Lung (tissue), 12 donors: ENCODE measurements around the gene SLC16A10. TPM values are rescaled to one million over a fixed set of nuclear protein-coding genes. Genes with fewer than 3 reads are reported as not detected.
"Not testable (repeated sequence)": the region's sequence is repeated elsewhere in the genome, so short reads cannot be mapped to it uniquely, and the experiment has no call there.

Source experiments
- ATAC-seq: fragments of 200-7000 bp; cut with Tn5 transposase; one replicate; pipeline ENCODE4 v1.9.1; 2020; ENCODE audit warnings: moderate number of reproducible peaks; ENCODE audit not compliant: insufficient read depth, low FRiP score
- DNase-seq, 3 donors: peaks; one replicate each; pipeline ENCODE4 v3.0.0-alpha.2; 2013 to 2017
- H3K27ac ChIP-seq, 2 donors: one replicate each; pipeline ENCODE4 v1.5.1; 2013; ENCODE audit warnings: mild to moderate bottlenecking in 2 of 2, moderate library complexity in 2 of 2, control low read depth in 1 of 2, inconsistent platforms in 1 of 2, low read depth in 1 of 2, low read length in 1 of 2
- H3K27me3 ChIP-seq, 3 donors: one replicate each; pipeline ENCODE4 v1.5.1; 2013; ENCODE audit warnings: low read length in 2 of 3; ENCODE audit not compliant: control insufficient read depth in 3 of 3, insufficient read depth in 3 of 3
- H3K36me3 ChIP-seq, 4 donors: one replicate each; pipeline ENCODE4 v1.5.1; 2013; ENCODE audit warnings: low read length in 4 of 4, mild to moderate bottlenecking in 1 of 4, moderate library complexity in 1 of 4; ENCODE audit not compliant: control insufficient read depth in 4 of 4, insufficient read depth in 4 of 4
- H3K4me1 ChIP-seq, 5 donors: one replicate each; pipeline ENCODE4 v1.5.1; 2013; ENCODE audit warnings: low read length in 5 of 5, mild to moderate bottlenecking in 2 of 5, moderate library complexity in 1 of 5; ENCODE audit not compliant: control insufficient read depth in 5 of 5, insufficient read depth in 5 of 5
- H3K4me3 ChIP-seq: one replicate; pipeline ENCODE4 v1.5.1; 2013; ENCODE audit warnings: mild to moderate bottlenecking, control low read depth, moderate library complexity
- H3K9ac ChIP-seq, 2 donors: one replicate each; pipeline ENCODE4 v1.5.1; 2013; ENCODE audit warnings: low read length in 2 of 2, control low read depth in 1 of 2; ENCODE audit not compliant: insufficient read depth in 1 of 2
- H3K9me3 ChIP-seq, 4 donors: one replicate each; pipeline ENCODE4 v1.5.1; 2013; ENCODE audit warnings: low read length in 3 of 4, mild to moderate bottlenecking in 1 of 4, moderate library complexity in 1 of 4; ENCODE audit not compliant: control insufficient read depth in 4 of 4, insufficient read depth in 3 of 4
- WGBS, 2 donors: extraction: QIAGEN DNeasy Blood & Tissue Kit; methylation state at CpG; one replicate each; pipeline ENCODE4 v1.1.7; 2013; 5-methylcytosine and 5-hydroxymethylcytosine counted together
- polyA plus RNA-seq, 2 donors: library from polyadenylated mRNA; stranded (reverse); fragments of 200-250 nt; gene quantifications; one replicate each; pipeline ENCODE4 v1.2.1, GENCODE V29; 2013
- total RNA-seq, 2 donors: library from RNA; depleted of rRNA in 1 of 2; stranded (reverse); fragments of >200 nt in 1 of 2; gene quantifications; one replicate each; pipeline ENCODE4 v1.2.1, GENCODE V29; 2014 to 2021
- TF ChIP-seq, protein P1 (sequence below): IDR thresholded peaks from 2 replicates; pipeline ENCODE4 v1.5.1; 2012; ENCODE audit warnings: mild to moderate bottlenecking; ENCODE audit errors: control extremely low read depth, extremely low read depth
- donor health status: control.
- donor health status: control.
- donor health status: Bipolar disorder and iron deficiency.
- donor health status: healthy.
- donor health status: DM: yes; HTN: yes; CAD: no.

SLC16A10 gene
- total and polyA plus RNA-seq, 4 donors, result 2.0 to 10.5 (median 9.6) TPM

DNA sequence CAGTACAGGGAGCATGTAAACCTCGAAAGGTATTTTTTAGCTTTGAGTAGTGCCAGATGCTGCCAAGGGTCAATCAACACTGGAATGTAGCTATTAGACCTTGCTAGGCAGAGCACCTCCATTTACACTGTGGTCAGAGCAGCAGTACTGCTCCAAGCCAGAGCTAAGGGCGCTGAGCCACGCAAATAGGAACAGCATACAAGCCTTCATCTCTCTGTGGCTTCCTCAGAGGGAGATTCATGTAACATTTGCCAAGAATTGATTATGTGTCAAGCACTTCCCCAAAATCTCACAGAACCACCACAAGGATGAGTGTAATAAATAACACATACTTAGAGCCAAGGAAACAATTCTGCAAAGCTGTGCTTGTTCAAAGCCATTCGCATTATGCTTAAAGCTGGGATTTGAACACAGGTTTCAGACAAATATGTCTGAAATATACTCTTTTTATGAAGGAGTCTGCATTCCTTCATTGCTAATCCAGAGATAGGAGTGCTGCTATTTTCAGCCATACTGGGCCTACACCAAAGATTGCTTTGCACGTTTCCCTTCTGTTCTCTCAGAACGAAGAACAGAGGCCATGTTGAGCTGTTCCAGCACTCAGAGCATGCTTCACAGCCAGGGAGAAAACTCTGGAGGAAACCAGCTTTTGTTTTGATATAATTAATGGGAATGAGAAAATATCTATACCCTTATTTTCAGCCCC lies 97.7 kb downstream of the SLC16A10 start:
- H3K27me3 ChIP-seq, result no peaks in the 10 kb centered on the region
- TF ChIP-seq, protein P1, sequence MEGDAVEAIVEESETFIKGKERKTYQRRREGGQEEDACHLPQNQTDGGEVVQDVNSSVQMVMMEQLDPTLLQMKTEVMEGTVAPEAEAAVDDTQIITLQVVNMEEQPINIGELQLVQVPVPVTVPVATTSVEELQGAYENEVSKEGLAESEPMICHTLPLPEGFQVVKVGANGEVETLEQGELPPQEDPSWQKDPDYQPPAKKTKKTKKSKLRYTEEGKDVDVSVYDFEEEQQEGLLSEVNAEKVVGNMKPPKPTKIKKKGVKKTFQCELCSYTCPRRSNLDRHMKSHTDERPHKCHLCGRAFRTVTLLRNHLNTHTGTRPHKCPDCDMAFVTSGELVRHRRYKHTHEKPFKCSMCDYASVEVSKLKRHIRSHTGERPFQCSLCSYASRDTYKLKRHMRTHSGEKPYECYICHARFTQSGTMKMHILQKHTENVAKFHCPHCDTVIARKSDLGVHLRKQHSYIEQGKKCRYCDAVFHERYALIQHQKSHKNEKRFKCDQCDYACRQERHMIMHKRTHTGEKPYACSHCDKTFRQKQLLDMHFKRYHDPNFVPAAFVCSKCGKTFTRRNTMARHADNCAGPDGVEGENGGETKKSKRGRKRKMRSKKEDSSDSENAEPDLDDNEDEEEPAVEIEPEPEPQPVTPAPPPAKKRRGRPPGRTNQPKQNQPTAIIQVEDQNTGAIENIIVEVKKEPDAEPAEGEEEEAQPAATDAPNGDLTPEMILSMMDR, result no peak
- no peak overlapping the region for H3K27ac ChIP-seq
- H3K4me1 ChIP-seq, result no peaks in the 10 kb centered on the region
- ATAC-seq, result no peak
- no peak overlapping the region for H3K9ac ChIP-seq
- no peak overlapping the region for H3K4me3 ChIP-seq
- no peaks in the 10 kb centered on the region for H3K9me3 ChIP-seq
- H3K36me3 ChIP-seq, result no peaks in the 10 kb centered on the region
- no peak for DNase-seq
- 72 to 81% methylated on average over 6 of the region's 6 CpGs for WGBS, 2 donors

GRCh38 chr6:111185954-111186353 lies 98.7 kb downstream of the SLC16A10 start:
- ATAC-seq (no peak), DNase-seq (no peak)
- no peak overlapping the region for H3K9ac ChIP-seq
- no peak overlapping the region for H3K27ac ChIP-seq
- H3K36me3 ChIP-seq, result no peaks in the 10 kb centered on the region
- H3K4me1 ChIP-seq, result no peaks in the 10 kb centered on the region
- TF ChIP-seq, protein P1, result no peak
- no peaks in the 10 kb centered on the region for H3K27me3 ChIP-seq
- H3K4me3 ChIP-seq, result no peak overlapping the region
- WGBS, 2 donors, result 96 to 98% methylated on average over 2 of the region's 2 CpGs
- H3K9me3 ChIP-seq, result peaks cover 0 to 2% (median 0%) of the 10 kb centered on the region in 4 donors

DNA sequence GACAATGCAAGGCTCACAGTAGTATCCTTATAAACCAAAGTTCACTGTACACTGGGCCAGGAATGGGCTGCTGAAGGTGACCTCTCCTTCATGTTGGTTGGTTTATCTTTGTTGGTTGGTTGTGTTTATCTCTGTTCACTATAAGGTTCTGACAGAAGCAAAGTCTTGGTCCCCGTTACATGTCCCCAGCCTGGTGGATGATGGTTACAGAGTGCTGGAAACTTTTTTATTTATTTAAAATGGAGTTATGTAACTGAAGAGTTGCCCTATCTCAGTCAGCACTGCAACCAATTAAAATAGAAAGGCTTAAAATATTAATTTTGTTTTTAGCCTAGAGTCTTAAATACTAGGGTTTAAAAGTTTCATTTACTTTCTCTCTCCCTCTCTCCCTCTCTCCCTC lies 100.6 kb downstream of the SLC16A10 start:
- TF ChIP-seq, protein P1, result no peak
- no peaks in the 10 kb centered on the region for H3K4me1 ChIP-seq
- H3K4me3 ChIP-seq, result no peak overlapping the region
- no peaks in the 10 kb centered on the region for H3K36me3 ChIP-seq
- H3K9me3 ChIP-seq, result peaks cover 0 to 2% (median 0%) of the 10 kb centered on the region in 4 donors
- H3K27ac ChIP-seq, result no peak overlapping the region
- DNase-seq (no peak), ATAC-seq (no peak)
- WGBS, 2 donors, result 90% methylated on average over 1 of the region's 1 CpG
- H3K27me3 ChIP-seq, result no peaks in the 10 kb centered on the region
- H3K9ac ChIP-seq, result no peak overlapping the region

DNA sequence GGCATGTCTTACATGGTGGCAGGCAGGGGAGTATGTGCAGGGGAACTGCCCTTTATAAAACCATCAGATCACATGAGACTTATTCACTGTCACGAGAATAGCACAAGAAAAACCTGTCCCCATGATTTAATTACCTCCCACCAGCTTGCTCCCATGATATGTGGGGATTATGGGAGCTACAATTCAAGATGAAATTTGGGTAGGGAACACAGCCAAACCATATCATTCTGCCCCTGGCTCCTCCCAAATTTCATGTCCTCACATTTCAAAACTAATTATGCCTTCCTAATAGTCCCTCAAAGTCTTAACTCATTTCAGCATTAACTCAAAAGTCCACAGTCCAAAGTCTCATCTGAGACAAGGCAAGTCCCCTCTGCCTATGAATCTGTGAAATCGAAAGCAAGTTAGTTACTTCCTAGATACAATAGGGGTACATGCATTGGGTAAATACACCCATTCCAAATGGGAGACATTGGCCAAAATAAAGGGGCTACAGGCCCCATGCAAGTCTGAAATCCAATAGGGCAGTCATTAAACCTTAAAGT lies 102.4 kb downstream of the SLC16A10 start:
- WGBS, 2 donors, result 64 to 91% methylated on average over 2 of the region's 2 CpGs
- H3K27ac ChIP-seq, H3K36me3 ChIP-seq, H3K4me1 ChIP-seq, H3K9ac ChIP-seq, H3K27me3 ChIP-seq, ATAC-seq, H3K9me3 ChIP-seq, DNase-seq, H3K4me3 ChIP-seq: not testable (repeated sequence)
